Measurements from ENCODE around the gene ING5.

Gene ING5

GRCh38 chr2:241760301-241760771 is 58.5 kb downstream of the ING5 start:
- no peak for DNase-seq (ENCODE audit: low read depth)

- no peak for DNase-seq (ENCODE audit: low read depth)
Measured at GRCh38 chr2:241762321-241762932, 60.6 kb downstream of the ING5 start.

DNA sequence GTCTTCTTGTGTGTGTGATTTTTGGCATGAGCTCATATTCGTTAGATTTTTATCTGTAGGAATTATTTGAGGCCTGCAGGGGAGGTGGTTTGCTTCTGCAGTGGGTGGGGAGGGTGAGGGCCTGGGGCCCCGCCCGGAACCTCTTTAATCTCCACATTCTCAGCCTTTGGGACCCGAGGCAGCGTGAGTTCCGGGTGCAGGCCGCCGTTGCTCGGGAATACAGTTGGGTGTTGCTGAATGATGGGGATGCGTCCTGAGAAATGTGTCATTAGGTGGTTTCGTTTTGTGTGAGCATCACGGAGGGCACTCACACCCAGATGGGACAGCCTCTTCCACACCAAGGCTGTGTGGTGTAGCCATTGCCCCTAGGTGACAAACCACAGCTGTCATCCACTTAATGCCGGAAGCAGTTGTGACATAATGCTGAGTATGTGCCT is 61.1 kb downstream of the ING5 start:
- no peak for DNase-seq (ENCODE audit: low read depth)

- DNase-seq (ENCODE audit: low read depth) = no peak
Measured at GRCh38 chr2:241763551-241764274, 61.9 kb downstream of the ING5 start.

DNA sequence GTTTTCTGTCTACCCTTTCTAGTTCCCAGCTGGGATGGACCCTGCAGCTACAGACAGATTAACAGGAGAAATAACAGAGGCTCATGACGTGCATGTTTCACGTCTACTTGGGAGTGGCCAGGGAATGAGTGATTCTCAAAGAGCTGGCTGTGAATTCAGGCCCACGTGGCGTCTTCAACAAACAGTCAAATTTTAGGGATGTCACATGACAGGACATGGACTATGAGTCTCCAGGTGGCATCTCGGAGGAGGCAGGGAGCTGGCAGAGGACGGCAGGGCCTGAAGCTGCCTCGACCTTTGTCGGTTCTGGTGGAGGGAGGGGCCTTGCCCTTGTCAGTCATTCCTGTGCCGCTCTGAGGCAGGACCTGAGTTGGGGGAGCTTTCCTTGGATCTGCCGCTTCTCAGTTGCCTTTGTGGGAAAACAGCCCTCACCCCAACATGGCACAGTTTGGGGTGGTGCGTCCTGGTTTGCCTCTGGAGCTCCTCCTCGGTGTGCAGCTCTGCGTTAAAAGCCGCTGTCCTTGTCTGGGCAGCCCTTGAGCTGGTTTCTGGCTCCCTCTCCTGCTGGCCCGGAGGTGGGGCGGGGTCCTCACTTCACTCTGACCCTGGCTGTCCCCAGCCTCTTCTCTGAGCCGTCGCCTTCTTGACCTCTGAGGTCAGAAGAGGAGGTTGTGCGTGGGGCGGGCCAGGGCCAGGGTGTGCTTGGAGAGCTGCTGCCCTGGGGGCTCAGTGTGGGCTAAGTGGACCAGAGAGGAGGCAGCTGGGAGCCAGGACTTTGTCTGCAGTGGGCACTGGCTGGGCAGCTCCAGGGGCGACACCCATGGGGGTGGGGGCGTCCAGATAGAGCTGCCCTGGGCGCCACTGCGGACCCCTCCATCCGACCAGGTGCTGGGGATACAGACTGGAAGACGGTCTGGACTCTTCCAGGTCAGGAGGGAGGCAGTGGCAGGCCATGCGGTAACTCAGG is 62.7 kb downstream of the ING5 start:
- no peak for DNase-seq (ENCODE audit: low read depth)

DNA sequence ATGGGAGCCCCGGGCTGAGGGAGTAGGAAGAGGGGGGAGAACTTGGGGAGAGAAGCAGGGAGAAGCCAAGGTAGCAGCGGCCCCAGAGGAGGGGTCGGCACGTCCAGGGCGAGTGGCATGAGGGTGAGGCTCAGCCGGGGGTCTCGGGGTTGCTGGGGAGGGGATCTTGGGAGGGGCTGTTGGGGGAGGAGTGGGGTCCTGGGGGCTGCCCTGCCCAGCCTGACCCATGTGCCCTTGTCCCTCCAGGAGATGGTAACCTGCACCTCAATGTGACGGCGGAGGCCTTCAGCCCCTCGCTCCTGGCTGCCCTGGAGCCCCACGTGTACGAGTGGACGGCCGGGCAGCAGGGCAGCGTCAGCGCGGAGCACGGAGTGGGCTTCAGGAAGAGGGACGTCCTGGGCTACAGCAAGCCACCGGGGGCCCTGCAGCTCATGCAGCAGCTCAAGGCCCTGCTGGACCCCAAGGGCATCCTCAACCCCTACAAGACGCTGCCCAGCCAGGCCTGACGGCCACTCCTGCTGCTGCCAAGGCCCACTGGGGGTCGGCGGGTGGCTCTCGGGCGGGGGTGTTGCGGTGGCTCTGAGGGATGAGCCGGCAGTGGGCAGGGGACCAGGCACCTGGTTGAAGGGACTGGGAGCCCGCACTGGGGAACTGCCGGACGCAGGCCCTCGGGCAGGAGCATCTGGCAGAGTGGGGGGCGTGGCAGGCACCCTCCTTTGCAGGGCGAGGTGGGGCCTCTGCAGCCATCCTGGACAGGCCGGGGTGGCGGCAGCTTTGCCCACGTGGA is 65.8 kb downstream of the ING5 start:
- no peak for DNase-seq (ENCODE audit: low read depth)

GRCh38 chr2:241768251-241768711 is 66.4 kb downstream of the ING5 start:
- no peak for DNase-seq (ENCODE audit: low read depth)

DNA sequence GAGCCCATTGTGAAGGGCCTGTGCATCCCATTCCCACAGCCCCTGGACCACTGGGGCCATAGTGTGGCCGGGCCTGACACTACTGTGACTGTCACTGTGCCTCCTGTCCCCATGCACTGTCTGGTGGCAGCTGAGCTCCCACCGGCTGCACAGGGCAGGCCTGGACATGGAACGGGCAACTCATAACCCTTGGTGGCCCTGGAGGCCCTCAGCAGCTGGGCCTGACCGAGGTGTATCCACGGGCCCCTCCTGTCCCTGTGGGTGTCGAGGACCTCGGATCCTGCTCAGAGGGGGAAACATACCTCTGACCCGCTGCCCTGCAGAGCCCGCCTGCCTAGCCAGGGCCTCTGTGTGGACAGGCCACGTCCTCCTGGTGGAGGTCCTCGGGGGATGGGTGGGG is 67.0 kb downstream of the ING5 start:
- DNase-seq (ENCODE audit: low read depth) = no peak

DNA sequence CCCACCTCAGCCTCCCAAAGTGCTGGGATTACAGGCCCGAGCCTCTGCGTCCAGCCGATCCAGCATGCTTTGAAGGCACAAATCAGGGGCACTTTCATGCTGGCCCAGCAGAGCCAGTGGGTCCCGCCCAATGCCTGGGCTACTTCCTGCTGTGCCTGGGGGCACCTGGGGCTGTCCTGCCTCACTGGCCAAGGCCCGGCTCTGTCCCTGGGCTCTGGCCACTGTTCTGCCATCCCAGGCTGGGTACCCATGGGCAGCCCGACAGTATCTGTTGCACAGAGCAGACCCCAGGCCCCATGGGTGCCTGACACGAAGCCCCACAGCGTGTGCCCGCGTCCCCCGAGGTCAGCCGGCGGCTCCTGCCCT is 68.0 kb downstream of the ING5 start:
- DNase-seq (ENCODE audit: low read depth) = no peak

GRCh38 chr2:241770185-241770935 is 68.5 kb downstream of the ING5 start:
- no peak for DNase-seq (ENCODE audit: low read depth)

DNA sequence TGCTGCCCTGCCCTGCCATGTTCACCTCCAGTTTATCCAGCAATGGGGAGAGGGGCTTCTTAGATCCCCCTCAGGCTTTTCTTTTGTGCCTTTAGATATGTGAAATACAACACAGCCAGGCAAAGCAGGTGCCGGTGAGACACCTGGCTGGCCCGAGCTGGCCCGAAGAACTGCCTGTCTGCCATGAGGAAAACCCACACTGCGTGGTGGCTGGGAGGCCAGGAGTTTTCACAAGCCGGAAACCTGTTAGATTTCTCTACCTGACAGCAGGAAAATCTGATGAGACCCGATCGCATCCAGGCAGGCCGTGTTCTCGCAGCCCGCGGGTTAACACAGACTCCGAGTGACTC is 69.1 kb downstream of the ING5 start:
- DNase-seq (ENCODE audit: low read depth) = no peak

DNA sequence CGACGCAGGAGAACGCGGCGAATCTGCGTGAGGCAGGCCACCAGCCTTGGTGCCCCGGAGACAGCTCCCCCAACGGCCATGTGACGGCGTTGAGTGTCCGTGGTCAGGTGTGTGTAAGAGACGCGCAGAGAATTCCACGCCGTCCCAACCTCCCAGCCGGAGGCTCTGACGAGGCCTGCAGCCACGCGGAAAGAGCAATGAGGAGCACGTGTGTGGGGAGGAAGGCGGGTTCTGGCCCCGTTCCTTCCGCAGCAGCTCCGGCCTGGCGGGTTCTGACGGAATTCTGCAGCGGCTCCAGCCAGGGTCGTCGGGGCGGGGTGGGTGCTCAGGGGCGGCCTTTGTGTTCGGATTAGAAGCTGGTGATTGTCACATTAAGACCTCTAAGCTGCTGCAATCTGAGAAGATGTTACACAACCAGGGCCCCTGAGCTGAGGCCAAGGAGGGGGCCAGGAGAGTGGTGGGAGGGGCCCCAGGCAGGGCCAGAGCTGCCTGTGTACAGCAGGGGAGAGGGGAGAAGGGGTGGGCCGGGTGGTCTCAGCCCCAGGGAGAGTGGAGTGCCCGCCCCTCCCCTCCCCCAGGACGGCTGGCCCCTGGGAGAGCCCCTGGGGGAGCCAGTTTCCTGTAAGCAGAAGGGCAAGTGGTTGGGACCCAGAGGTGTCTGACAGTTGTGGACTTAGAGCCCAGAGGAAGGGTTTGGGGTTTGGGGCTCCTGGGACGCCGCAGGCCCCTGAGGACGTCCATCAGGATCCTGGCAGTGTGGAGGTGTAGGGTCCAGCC is 69.6 kb downstream of the ING5 start:
- DNase-seq (ENCODE audit: low read depth) = no peak

DNA sequence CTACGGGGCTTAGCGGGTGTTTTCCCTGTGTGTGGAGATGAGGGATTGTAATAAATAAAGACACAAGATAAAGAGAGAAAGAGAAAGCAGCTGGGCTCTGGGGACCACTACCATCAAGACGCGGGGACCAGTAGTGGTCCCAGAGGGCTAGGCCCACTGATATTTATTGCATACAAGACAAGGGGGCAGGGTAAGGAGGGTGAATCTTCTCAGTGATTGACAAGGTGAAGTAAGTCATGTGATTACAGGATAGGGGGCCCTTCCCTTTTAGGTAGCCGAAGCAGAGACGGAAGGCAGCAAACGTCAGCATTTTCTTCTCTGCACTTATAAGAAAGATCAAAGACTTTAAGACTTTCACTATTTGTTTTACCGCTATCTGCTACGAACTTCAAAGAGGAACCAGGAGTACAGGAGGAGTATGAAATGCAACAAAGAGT is 70.2 kb downstream of the ING5 start:
- no peak for DNase-seq (ENCODE audit: low read depth)

DNA sequence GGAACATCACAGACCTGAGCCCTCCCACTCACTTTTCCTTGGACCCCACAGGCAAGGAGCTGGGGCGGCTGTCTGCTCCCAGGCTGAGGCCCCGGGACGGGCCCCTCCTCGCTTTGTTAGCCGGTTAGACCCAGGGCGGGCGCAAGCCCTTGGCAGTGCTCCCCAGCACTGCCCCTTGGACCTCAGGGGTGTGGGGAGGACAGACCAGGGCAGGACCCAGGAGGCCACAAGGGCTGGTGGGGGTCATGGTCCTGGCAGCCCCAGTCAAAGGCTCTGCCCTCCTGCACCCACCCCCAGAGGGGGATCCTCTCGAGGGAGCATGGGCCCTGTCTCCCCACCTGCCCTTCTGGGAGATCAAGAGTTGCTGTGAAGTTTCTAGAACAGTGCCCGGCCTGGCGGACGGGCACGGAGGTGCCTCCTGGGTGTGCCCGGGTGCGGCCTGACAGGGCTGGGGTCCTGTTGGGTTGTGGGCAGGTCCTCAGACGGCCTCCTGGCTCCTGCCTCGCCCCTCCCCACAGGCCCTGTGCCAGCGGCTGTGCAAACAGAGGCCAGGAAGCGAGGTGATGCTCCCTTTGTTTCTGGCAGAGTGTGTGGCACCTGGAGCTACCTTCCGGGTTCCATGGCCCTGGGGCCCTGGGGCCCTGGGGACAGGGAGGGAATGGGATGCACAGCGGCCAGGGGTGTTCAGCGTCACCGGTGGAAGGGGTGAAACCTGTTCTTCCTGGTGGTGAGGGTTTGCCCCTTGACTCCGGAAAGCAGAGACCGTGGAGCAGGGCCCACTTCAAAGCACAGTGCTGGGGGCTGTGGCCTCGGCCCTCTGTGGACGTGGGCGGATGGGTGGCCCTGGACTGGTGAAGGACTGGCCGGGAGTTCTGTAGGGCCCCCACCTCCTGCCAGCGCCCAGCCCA is 71.9 kb downstream of the ING5 start:
- no peak for DNase-seq (ENCODE audit: low read depth)

- DNase-seq (ENCODE audit: low read depth) = no peak
Measured at GRCh38 chr2:241774419-241775222, 72.8 kb downstream of the ING5 start.

GRCh38 chr2:241775223-241776177 is 73.7 kb downstream of the ING5 start:
- DNase-seq (ENCODE audit: low read depth) = no peak
